Measurements from ENCODE around the gene PXDC1.
"Not testable (repeated sequence)": the region's sequence is repeated elsewhere in the genome, so short reads cannot be mapped to it uniquely, and the experiment has no call there.

DNA sequence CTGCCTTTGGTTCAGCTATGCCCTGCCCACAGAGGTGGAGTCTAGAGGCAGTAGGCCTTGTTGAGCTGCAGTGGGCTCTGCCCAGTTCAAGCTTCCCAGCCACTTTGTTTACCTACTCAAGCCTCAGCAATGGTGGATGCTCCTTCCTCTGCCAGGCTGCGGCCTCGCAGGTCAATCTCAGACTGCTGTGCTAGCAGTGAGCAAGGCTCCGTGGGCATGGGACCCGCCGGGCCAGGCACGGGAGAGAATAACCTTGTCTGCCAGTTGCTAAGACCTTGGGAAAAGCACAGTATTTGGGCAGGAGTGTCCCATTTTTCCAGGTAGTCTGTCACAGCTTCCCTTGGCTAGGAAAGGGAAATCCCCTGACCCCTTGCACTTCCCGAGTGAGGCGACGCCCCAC, 73.8 kb downstream of the PXDC1 start:
- TF ChIP-seq, protein P1, sequence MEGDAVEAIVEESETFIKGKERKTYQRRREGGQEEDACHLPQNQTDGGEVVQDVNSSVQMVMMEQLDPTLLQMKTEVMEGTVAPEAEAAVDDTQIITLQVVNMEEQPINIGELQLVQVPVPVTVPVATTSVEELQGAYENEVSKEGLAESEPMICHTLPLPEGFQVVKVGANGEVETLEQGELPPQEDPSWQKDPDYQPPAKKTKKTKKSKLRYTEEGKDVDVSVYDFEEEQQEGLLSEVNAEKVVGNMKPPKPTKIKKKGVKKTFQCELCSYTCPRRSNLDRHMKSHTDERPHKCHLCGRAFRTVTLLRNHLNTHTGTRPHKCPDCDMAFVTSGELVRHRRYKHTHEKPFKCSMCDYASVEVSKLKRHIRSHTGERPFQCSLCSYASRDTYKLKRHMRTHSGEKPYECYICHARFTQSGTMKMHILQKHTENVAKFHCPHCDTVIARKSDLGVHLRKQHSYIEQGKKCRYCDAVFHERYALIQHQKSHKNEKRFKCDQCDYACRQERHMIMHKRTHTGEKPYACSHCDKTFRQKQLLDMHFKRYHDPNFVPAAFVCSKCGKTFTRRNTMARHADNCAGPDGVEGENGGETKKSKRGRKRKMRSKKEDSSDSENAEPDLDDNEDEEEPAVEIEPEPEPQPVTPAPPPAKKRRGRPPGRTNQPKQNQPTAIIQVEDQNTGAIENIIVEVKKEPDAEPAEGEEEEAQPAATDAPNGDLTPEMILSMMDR (IDR thresholded peaks at IDR 0.05; ENCODE audit: poor library complexity, severe bottlenecking) = not testable (repeated sequence)
- not testable (repeated sequence) for TF ChIP-seq MXI1 (conservative IDR thresholded peaks at IDR 0.05; ENCODE audit: poor library complexity, severe bottlenecking); TAF1 (IDR thresholded peaks at IDR 0.05; ENCODE audit: low read depth); POLR2AphosphoS5 (IDR thresholded peaks at IDR 0.05); EP300 (conservative IDR thresholded peaks at IDR 0.05; ENCODE audit: poor library complexity, severe bottlenecking); EZH2 (IDR thresholded peaks at IDR 0.05; ENCODE audit: borderline replicate concordance, insufficient read depth, low read length, poor library complexity, severe bottlenecking); SMC3 (conservative IDR thresholded peaks at IDR 0.05; ENCODE audit: poor library complexity)

Data from neural cell (in vitro differentiated cells).